IMR-90 (cell line): ENCODE measurements around the gene MCFD2. TPM values are rescaled to one million over a fixed set of nuclear protein-coding genes. Genes with fewer than 3 reads are reported as not detected.

Experiments used
- ATAC-seq: fragments of 200-7000 bp; cut with Tn5 transposase; 2 replicates; pipeline ENCODE4 v1.9.1; 2020; ENCODE audit warnings: low read depth, mild to moderate bottlenecking, moderate library complexity
- BruUV-seq: library from RNA; stranded (reverse); fragments of 400-500 nt; replicated peaks from 2 replicates; lab custom pipeline; 2021; lab: Mats Ljungman, UMichigan
- CTCF ChIA-PET: fragments of 300-600 bp; formaldehyde crosslinking; extraction: SDS; loops from one replicate; lab custom pipeline; 2021; ENCODE audit warnings: antibody characterized with exemption; lab: Yijun Ruan, JAX
- POLR2A ChIA-PET: fragments of 300-600 bp; sonication (Branson Sonifier 250); formaldehyde crosslinking; loops from one replicate; lab custom pipeline; 2022; ENCODE audit warnings: antibody characterized with exemption; ENCODE audit not compliant: unreplicated experiment; lab: Charles Lee
- DNase-seq: peaks from one replicate; pipeline ENCODE4 v3.0.0; 2013
- H2AFZ ChIP-seq: replicated peaks from 2 replicates; pipeline ENCODE3; 2013; ENCODE audit warnings: low read length, mild to moderate bottlenecking; ENCODE audit not compliant: poor library complexity
- H2AK5ac ChIP-seq: 2 replicates; pipeline ENCODE4 v1.6.1; 2013; ENCODE audit warnings: low read depth, low read length, inconsistent platforms
- H2AK9ac ChIP-seq: replicated peaks from 2 replicates; pipeline ENCODE3; 2013; ENCODE audit warnings: mild to moderate bottlenecking, low read depth, low read length, moderate library complexity; ENCODE audit not compliant: poor library complexity
- H2BK120ac ChIP-seq: 2 replicates; pipeline ENCODE4 v1.6.1; 2013; ENCODE audit warnings: low read depth, low read length, inconsistent platforms
- H2BK15ac ChIP-seq: 3 replicates; pipeline ENCODE4 v1.6.1; 2013; ENCODE audit warnings: low read depth, low read length, inconsistent platforms
- H2BK20ac ChIP-seq: 2 replicates; pipeline ENCODE4 v1.6.1; 2013; ENCODE audit warnings: low read depth, mild to moderate bottlenecking, inconsistent platforms, low read length, moderate library complexity
- H2BK5ac ChIP-seq: 2 replicates; pipeline ENCODE4 v1.6.1; 2013; ENCODE audit warnings: mild to moderate bottlenecking, low read depth, low read length, inconsistent platforms; ENCODE audit not compliant: poor library complexity, severe bottlenecking
- H3K14ac ChIP-seq: replicated peaks from 2 replicates; pipeline ENCODE4 v1.6.1; 2013; ENCODE audit warnings: low read depth, low read length, inconsistent platforms
- H3K18ac ChIP-seq: 2 replicates; pipeline ENCODE4 v1.6.1; 2013; ENCODE audit warnings: low read depth, low read length, control low read depth
- H3K23ac ChIP-seq: 2 replicates; pipeline ENCODE4 v1.6.1; 2013; ENCODE audit warnings: low read depth, low read length, inconsistent platforms
- H3K27ac ChIP-seq: 2 replicates; pipeline ENCODE4 v1.5.1; 2013; ENCODE audit warnings: mild to moderate bottlenecking, control low read depth, low read length; ENCODE audit not compliant: insufficient read depth
- H3K27me3 ChIP-seq: 2 replicates; pipeline ENCODE4 v1.6.1; 2013; ENCODE audit warnings: low read length; ENCODE audit not compliant: control insufficient read depth, insufficient read depth
- H3K36me3 ChIP-seq: 2 replicates; pipeline ENCODE4 v1.6.1; 2013; ENCODE audit warnings: low read length, mixed read lengths; ENCODE audit not compliant: control insufficient read depth, insufficient read depth
- H3K4ac ChIP-seq: 2 replicates; pipeline ENCODE4 v1.6.1; 2013; ENCODE audit warnings: low read depth, low read length, inconsistent platforms
- H3K4me1 ChIP-seq: 2 replicates; pipeline ENCODE4 v1.6.1; 2013; ENCODE audit warnings: low read length, mixed read lengths; ENCODE audit not compliant: control insufficient read depth, insufficient read depth
- H3K4me2 ChIP-seq: 2 replicates; pipeline ENCODE4 v1.6.1; 2013; ENCODE audit warnings: low read depth, mild to moderate bottlenecking, control low read depth, low read length, moderate library complexity
- H3K4me3 ChIP-seq: 2 replicates; pipeline ENCODE4 v1.5.1; 2013; ENCODE audit warnings: low read depth, mild to moderate bottlenecking, control low read depth, low read length, moderate library complexity; ENCODE audit not compliant: insufficient read depth
- H3K56ac ChIP-seq: 2 replicates; pipeline ENCODE4 v1.6.1; 2013; ENCODE audit warnings: low read length, inconsistent platforms; ENCODE audit not compliant: insufficient read depth; ENCODE audit errors: extremely low read depth
- H3K79me1 ChIP-seq, 2 experiments: 2 replicates each; pipeline ENCODE4 v1.6.1; 2013; ENCODE audit warnings: low read length in 2 of 2, inconsistent platforms in 1 of 2, low read depth in 1 of 2
- H3K9ac ChIP-seq: 2 replicates; pipeline ENCODE4 v1.6.1; 2013; ENCODE audit warnings: low read depth, low read length, control low read depth
- H3K9me1 ChIP-seq: 2 replicates; pipeline ENCODE4 v1.6.1; 2013; ENCODE audit warnings: low read length, inconsistent platforms; ENCODE audit not compliant: insufficient read depth
- H3K9me3 ChIP-seq: 2 replicates; pipeline ENCODE4 v1.6.1; 2013; ENCODE audit warnings: low read length; ENCODE audit not compliant: control insufficient read depth, insufficient read depth
- H4K20me1 ChIP-seq: 2 replicates; pipeline ENCODE4 v1.6.1; 2013; ENCODE audit warnings: low read length, inconsistent platforms; ENCODE audit not compliant: insufficient read depth
- H4K5ac ChIP-seq: 2 replicates; pipeline ENCODE4 v1.6.1; 2013; ENCODE audit warnings: mild to moderate bottlenecking, low read depth, low read length, control low read depth
- H4K8ac ChIP-seq, 2 experiments: 2 replicates each; pipeline ENCODE4 v1.6.1; 2013; ENCODE audit warnings: low read depth in 2 of 2, low read length in 2 of 2, control low read depth in 1 of 2, inconsistent platforms in 1 of 2
- H4K91ac ChIP-seq: 2 replicates; pipeline ENCODE4 v1.6.1; 2013; ENCODE audit warnings: low read depth, low read length, inconsistent platforms; ENCODE audit not compliant: insufficient read depth
- BHLHE40 ChIP-seq: fragments of 150-350 bp; IDR thresholded peaks from 2 replicates; pipeline ENCODE4 v1.6.1; 2016; ENCODE audit warnings: mild to moderate bottlenecking, low read depth, low read length
- CEBPB ChIP-seq: IDR thresholded peaks from 2 replicates; pipeline ENCODE4 v1.6.1; 2012; ENCODE audit warnings: low read depth, low read length, improper control_type of control experiment
- CHD1 ChIP-seq: IDR thresholded peaks from 2 replicates; pipeline ENCODE4 v1.6.1; 2012; ENCODE audit warnings: low read depth, low read length, improper control_type of control experiment
- CTCF ChIP-seq: conservative IDR thresholded peaks from 2 replicates; pipeline ENCODE4 v1.5.1; 2012; ENCODE audit warnings: mild to moderate bottlenecking, low read depth, low read length, improper control_type of control experiment
- ELK1 ChIP-seq: fragments of 150-350 bp; IDR thresholded peaks from 2 replicates; pipeline ENCODE4 v1.6.1; 2016; ENCODE audit warnings: low read depth, mild to moderate bottlenecking, low read length, moderate library complexity, borderline replicate concordance
- FOS ChIP-seq: fragments of 150-350 bp; IDR thresholded peaks from 2 replicates; pipeline ENCODE4 v1.6.1; 2016; ENCODE audit warnings: low read depth, low read length
- MAFK ChIP-seq: IDR thresholded peaks from 2 replicates; pipeline ENCODE4 v1.6.1; 2012; ENCODE audit warnings: low read depth, low read length, improper control_type of control experiment
- MXI1 ChIP-seq: IDR thresholded peaks from 2 replicates; pipeline ENCODE4 v1.6.1; 2012; ENCODE audit warnings: low read depth, mild to moderate bottlenecking, low read length, moderate library complexity, borderline replicate concordance
- NFE2L2 ChIP-seq: fragments of 150-350 bp; IDR thresholded peaks from 2 replicates; pipeline ENCODE4 v1.6.1; 2016; ENCODE audit warnings: low read depth, mild to moderate bottlenecking, low read length
- POLR2A ChIP-seq: IDR thresholded peaks from 2 replicates; pipeline ENCODE4 v1.6.1; 2012; ENCODE audit warnings: mild to moderate bottlenecking, low read depth, low read length
- RCOR1 ChIP-seq: IDR thresholded peaks from 2 replicates; pipeline ENCODE4 v1.6.1; 2012; ENCODE audit warnings: mild to moderate bottlenecking, low read length, improper control_type of control experiment; ENCODE audit not compliant: insufficient replicate concordance
- RFX5 ChIP-seq: IDR thresholded peaks from 2 replicates; pipeline ENCODE4 v1.8.0; 2012; ENCODE audit warnings: low read depth, mild to moderate bottlenecking, low read length, moderate library complexity
- SMC3 ChIP-seq: fragments of 150-350 bp; IDR thresholded peaks from 2 replicates; pipeline ENCODE4 v1.6.1; 2016; ENCODE audit warnings: low read depth, mild to moderate bottlenecking, antibody characterized with exemption, low read length, moderate library complexity
- USF2 ChIP-seq: fragments of 150-350 bp; IDR thresholded peaks from 2 replicates; pipeline ENCODE4 v1.6.1; 2017; ENCODE audit warnings: mild to moderate bottlenecking, antibody characterized with exemption, low read length, low read depth
- WGBS, 2 experiments: methylation state at CpG; one replicate each; pipeline versions ENCODE4 v1.1.5 to v1.1.7; 2013; ENCODE audit warnings: missing lambda C conversion rate in 2 of 2; ENCODE audit not compliant: insufficient read length in 1 of 2; ENCODE audit errors: extremely low coverage in 2 of 2; 5-methylcytosine and 5-hydroxymethylcytosine counted together
- dilution Hi-C: fragments of 300-500 bp; cut with HindIII; formaldehyde crosslinking; loops from one replicate; pipeline ENCODE4 v1.14.3; 2018; ENCODE audit warnings: low sequenced_read_pairs; ENCODE audit not compliant: unreplicated experiment
- in situ Hi-C: fragments of 300-500 bp; cut with MboI; formaldehyde crosslinking; loops from 3 replicates; pipeline ENCODE4 v1.14.3; 2019; ENCODE audit warnings: low sequenced_read_pairs, inconsistent platforms, mixed read lengths
- intact Hi-C: fragments of 100-400 bp; cut with micrococcal nuclease; formaldehyde crosslinking; loops from 2 replicates; pipeline ENCODE4 v1.10.0; 2022
- polyA plus RNA-seq, 3 experiments: library from polyadenylated mRNA; depleted of rRNA; stranded (reverse); fragments of >200 nt; gene quantifications; 2 replicates each; pipeline ENCODE4 v1.2.3, GENCODE V29; 2012; ENCODE audit warnings: low replicate concordance in 1 of 3
- total RNA-seq: library from RNA; depleted of rRNA; stranded (reverse); fragments of >200 nt; gene quantifications from 2 replicates; pipeline ENCODE4 v1.2.3, GENCODE V29; 2012

Gene MCFD2
- total and polyA plus RNA-seq, 2 of the 4 experiments (the other 2 are of a cell fraction) = 145 to 177 TPM

- no peak for TF ChIP-seq MAFK
Measured at GRCh38 chr2:46954951-46955571, 39.5 kb upstream of the MCFD2 start (continued).

GRCh38 chr2:46952171-46952570, 36.6 kb upstream of the MCFD2 start:
- POLR2A ChIA-PET = interaction anchor here (0.6 kb wide), 1 partner anchor 116 kb away, joined by 3 read pairs; no protein-coding TSS in a partner anchor
- dilution Hi-C loops = no loop called here
- Histone ChIP-seq H3K4ac (no peak overlapping the region), H3K79me1 (peaks cover 32 to 80% of the 10 kb centered on the region in 2 experiments), H3K18ac (no peak overlapping the region), H4K20me1 (peaks cover 17% of the 10 kb centered on the region), H3K27ac (no peak overlapping the region), H2BK5ac (no peak overlapping the region), H3K4me3 (no peak overlapping the region), H3K14ac (no peak overlapping the region), H4K91ac (no peak overlapping the region), H3K23ac (no peak overlapping the region), H3K36me3 (peaks cover 34% of the 10 kb centered on the region), H2BK120ac (no peak overlapping the region), H4K5ac (no peak overlapping the region), H3K9me3 (no peaks in the 10 kb centered on the region), H2AK9ac (no peak overlapping the region), H2BK15ac (no peak overlapping the region), H3K56ac (no peak overlapping the region), H3K27me3 (no peaks in the 10 kb centered on the region), H3K9me1 (peaks cover 41% of the 10 kb centered on the region), H2BK20ac (no peak overlapping the region), H3K4me2 (no peak overlapping the region), H2AK5ac (no peak overlapping the region), H3K4me1 (peaks cover 13% of the 10 kb centered on the region), H2AFZ (no peak overlapping the region), H4K8ac (no peak overlapping the region), H3K9ac (no peak overlapping the region)
- CTCF ChIA-PET = no interaction called here
- no TSS peak for BruUV-seq
- no CpG with 5 or more reads among the region's 3 CpGs for WGBS, 2 experiments
- intact Hi-C loops = no loop called here
- in situ Hi-C loops = no loop called here
- DNase-seq = no peak
- ATAC-seq = no peak
- TF ChIP-seq MXI1 (no peak), FOS (no peak), SMC3 (no peak), ELK1 (no peak), CTCF (no peak), USF2 (no peak), CEBPB (no peak), RCOR1 (no peak), NFE2L2 (no peak), RFX5 (no peak), CHD1 (no peak), POLR2A (no peak), BHLHE40 (no peak), MAFK (no peak)
